SKM-1 treated with dmso at 0.1 percent for 144 hours (cell line): Measurements from ENCODE around the gene AGMAT.

ENCODE experiments used
- DNase-seq: peaks from one replicate; lab custom pipeline; 2025; ENCODE audit not compliant: unreplicated experiment; lab: John Stamatoyannopoulos, UW

AGMAT gene

GRCh38 chr1:15524283-15525049 lies 60.4 kb downstream of the AGMAT start:
- peak; percentile 96 for DNase-seq

- no peak for DNase-seq
Measured at GRCh38 chr1:15524021-15524282, 60.9 kb downstream of the AGMAT start, which contains the start of gene CASP9. Gene CASP9, minus strand, starts transcription at chr1:15524215. Its CDS starts 15 bp downstream, at chr1:15524200.

DNA sequence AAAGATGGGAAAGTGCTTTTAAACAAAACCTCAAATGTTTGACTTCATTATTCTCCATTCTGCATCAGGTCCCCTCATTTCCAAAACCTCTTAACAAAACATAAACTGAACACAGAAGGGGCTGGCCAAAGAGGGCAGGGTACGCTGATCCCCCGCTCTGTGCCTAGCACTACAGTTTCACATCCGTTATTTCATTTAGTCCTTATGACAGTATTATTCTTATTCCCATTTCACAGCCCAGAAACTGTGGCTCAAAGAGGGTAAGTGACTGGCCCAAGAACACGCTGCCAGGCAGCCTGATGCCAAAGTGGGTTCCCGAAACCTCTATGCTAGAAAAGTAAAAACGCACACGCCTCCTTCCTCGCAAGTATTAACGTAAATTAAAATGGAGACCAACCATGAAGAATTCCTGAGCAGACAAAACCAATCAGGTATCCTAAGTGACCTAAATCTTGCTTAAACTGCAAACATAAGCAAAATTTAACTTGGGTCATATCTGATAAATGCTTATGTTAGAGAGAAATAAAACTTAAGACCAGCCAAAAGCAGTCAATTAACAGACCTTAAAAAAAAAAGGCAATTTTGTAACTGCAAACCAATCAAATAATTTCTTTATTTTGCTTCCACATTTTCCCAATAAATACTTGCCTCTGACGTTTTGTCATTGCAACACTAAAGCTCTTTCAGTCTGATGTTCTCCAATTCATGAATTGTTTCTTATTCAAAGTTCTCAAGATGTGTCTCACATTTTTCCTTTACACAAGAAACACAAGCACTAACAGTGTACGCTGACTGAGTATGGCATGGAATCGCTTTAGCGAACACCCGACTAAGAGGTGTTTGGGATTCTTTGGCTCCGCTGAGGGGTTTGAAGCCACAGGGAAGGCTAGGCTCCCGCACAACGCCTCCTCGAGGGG lies 61.5 kb downstream of the AGMAT start:
- DNase-seq = peak; percentile 5

DNA sequence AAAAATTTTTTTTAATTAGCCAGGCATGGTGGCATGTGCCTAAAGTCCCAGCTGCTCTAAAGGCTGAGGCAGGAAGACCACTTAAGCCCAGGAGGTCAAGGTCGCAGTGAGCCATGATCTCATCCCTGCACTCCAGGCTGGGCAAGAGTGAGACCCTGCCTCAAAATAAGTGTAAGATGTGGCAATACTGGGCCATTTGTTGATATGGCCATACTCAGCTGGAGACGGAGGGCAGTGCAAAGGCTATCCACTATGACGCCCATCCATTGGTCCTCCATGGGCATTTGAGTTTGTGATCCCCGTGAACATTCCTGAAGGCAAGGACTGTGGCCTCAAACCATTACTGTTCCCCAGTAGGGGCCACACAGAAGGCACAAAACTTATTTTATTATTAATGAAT lies 62.3 kb downstream of the AGMAT start:
- DNase-seq = no peak
